Ammon's horn (tissue), 1 donor: ENCODE data around the gene NSDHL.

ENCODE experiments used
- DNase-seq: peaks from one replicate; pipeline ENCODE4 v3.0.0-alpha.2; 2016; ENCODE audit warnings: low spot score

NSDHL gene

DNA sequence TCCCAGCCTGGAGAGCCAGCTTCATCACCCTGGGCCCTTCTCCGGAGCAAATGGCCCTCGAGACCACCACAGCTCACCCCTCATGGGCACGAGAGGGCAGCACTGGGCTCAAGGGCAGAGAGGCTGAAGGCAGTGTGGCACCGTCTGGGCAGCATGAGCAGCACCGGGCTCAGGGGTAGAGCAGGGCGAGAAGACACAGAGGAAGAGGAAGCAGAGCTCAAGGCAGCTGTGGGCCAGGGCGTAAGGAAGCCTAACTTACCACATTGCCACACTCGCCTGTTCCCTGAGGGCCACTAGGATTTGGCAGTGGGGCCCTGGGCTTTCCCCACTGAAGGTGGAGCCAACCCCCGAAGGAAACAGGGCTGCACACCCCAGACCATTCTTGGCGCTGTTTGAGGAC lies 82.5 kb downstream of the NSDHL start:
- DNase-seq: peak; percentile 17

DNA sequence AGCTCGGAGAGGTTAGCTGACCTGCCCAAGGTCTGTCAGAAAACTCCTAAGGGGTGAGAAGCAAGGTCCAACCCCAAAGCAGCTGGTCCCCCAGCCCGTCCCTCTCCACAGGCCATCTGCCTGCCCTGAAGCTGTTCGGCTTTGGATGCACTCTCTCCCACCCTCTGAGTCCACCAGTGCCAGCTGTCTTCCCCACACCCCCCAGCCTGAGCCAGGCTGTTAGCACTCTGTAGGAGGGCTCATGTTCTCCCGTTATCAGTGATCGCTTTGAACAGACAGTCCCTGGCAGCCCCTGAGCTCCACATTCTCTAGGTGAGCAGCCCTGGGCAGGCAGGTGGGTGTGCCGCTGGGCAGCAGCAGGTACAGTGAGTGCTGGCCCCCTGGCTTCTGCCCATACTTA lies 83.0 kb downstream of the NSDHL start:
- no peak for DNase-seq

DNA sequence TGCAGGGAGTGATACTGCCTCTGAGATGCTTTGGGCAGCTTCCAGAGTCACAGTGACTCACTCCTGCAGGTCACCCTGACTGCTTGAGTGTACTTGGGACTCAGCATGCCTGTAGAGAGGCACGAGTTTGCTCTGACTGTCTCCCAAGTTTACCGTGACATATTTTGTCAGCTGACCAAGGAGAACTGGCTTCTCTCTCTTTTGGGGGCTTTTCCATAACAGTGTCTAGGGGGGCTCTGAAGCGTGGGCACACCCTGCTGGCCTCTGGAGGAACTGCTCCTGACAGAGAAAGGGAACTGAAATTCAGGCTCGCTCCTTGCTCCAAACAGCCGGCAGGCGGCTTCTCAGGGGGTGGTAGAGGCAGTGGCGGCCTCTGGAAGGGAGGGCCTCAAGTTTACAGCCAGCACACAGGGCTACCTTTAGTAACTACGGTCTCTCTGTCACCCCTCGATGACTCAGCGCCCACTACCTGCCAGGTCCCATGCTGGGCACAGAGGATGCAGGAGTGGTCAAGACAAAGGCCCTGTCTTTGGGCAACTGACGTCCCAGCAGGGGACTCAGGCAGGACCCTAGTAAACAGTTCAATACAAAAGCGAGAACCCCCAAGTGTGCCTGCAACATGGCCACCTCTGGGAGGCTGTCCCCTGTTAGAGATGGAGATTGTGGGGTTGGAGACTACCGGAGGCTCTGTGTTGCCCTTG lies 84.8 kb downstream of the NSDHL start:
- peak; percentile 30 for DNase-seq

DNA sequence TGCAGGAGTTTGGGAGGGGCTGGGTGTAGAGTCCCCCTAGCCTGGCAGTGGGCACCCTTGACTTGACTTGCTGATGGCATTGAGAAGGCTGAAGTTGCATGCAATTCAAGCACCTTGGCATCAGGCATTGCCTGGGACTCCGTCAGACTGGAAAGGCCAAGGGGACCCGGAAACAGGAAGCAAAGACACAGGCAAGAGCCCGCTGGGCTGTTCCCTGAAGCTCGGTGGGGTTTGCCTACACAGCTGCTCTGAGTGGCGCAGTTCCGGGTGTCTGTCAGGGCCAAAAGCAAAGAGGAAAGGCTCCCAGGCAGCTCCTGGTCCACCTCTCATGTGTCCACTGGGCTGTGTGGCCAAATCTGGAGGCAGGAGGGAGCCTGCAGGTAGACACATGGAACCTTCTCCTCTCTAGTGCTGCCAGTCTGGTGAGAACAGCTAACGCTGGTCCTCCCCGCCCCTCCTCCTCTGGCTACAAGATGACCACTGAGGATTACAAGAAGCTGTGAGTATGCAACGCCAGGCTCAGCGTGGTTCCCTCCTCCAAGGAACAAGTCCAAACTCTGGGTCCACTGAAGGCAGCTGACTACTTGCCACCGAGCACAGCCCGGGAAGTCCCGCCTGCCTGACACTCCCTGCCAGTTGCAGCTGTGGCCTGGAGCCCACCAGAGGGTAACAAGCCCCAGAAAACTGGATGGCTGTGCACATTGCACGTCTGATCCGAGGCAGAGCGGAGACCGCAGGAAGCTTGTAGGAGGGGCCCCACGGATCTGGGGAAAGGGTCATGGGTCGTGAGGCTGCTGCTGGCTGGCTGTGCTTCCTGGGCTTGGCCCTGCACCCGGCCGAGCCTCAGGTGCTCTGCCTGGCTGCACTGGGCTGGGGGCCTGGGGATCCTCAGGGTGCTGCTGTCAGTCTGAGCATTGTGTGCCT lies 87.1 kb downstream of the NSDHL start:
- no peak for DNase-seq

DNA sequence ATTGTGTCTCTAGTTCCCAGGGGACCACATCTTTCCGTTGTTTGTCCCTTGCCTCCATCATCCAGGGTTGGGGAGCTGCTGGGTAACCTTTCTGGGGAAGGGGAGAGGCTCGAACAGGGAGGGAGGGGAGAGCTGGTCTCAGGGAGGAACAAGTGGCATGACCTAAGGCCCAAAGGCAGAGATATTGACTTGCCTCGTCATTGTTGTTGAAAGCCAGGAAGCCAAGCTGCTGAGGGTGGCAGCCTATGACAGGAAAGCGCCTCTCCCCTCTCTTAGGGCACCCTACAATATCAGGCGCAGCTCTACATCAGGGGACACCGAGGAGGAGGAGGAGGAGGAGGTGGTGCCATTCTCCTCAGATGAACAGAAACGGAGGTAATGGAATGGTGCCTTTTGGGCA lies 87.8 kb downstream of the NSDHL start:
- no peak for DNase-seq
